CD4-positive, alpha-beta T cell treated with Interleukin-6 at 100 ng/mL for 8 hours (primary cell): ENCODE results near the gene CGB1.
"Not testable (repeated sequence)": the region's sequence is repeated elsewhere in the genome, so short reads cannot be mapped to it uniquely, and the experiment has no call there.

Experiments
- DNase-seq: peaks from one replicate; pipeline ENCODE4 v3.0.0-alpha.2; 2020; ENCODE audit warnings: mixed read lengths, low spot score

The CGB1 gene

DNA sequence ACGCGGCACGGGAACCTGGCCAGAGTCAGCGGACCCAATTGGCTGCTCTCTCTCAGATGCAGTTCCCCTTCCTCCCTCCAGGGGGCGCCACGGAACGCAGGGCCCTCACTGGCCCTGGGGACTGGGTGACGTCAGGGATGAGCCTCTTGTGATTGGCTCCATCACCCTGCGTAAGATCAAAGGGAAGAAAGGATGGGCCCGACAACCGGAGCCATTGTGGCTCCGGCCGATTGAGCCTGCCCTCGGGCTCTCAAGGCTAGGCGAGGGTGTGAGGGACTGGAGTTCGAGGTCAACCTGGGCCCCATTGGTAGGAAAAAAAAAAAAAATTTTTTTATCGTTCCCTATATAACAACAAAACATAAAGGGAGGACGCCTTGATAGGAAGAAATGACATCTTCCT is at the start of gene CGB1:
CGB1 (minus strand) TSS at position 81 of the 400 bp plus-strand sequence. CDS start 184 bp downstream, outside the sequence.
- DNase-seq, result not testable (repeated sequence)

- no peak for DNase-seq
Observed at GRCh38 chr19:49086296-49086695, 49.6 kb upstream of the CGB1 start.

DNA sequence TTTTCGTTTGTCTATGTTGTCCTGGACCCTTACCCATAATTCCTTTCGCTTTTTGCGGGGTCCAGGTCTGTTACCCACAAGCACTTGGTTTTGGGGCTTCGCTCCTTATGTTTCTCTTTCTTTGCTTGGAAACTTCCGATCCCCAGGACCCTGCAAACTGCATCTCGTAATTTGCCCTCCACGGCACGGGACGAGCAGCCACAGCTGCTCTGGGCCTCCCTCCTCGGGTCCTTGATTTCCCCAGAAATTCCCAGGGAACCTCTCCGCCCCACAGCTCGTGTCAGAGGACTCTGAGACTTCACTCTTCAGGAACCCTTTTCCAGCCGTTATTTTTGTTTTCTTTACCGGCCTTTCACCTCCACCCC is 49.2 kb upstream of the CGB1 start:
- no peak for DNase-seq

- peak; percentile 100 for DNase-seq
Observed at GRCh38 chr19:49085020-49085867, 48.5 kb upstream of the CGB1 start, which contains the start of gene SNRNP70. SNRNP70 (plus strand) TSS chr19:49085451; CDS start chr19:49086415, 964 bp downstream.

DNA sequence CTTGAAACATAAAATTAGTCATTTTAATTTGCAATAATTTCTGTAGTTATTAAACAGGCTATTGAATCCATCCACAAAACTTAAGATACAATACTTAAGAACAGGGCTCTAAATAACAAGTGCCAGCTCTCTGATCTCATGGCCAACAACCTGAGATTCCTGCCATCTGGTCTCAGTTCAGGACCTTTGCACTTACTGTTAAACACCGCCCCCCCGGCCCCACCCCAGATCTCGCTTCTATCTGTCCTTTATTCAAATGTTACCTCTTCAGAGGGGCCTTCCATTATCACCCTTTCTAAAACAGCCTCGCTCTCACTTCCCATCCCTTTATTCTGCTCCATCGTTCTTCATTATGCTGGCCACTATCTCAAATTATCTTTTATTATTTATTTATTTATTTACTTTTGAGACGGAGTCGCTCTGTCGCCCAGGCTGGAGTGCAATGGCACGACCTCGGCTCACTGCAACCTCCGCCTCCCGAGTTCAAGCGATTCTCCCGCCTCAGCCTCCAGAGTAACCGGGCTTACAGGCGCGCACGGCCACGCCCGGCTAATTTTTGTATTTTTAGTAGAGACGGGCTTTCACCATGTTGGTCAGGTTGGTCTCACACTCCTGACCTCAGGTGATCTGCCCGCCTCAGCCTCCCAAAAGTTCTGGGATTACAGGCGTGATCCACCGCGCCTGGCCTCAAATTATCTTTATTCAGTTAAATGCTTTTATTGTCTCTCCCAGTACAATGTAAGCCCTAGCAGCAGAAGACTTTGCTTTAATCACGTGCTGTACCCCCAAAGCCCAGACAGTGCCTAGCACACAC is 47.7 kb upstream of the CGB1 start:
- no peak for DNase-seq

DNA sequence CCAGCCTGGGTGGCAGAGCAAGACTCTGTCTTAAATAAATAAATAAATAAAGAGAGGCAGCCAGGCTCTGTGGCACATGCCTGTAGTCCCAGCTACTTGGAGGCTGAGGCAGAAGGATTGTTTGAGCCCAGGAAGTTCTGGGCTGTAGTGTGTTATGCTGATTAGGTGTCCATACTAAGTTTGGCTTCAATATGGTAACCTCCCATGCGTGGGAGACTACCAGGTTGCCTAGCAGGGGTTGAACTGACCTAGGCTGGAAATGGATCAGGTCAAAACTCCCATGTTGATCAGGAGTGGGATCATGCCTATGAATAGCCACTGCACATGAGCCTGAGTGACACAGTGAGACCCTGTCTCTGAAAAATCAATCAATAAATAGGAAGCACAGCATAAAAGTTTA is 44.6 kb upstream of the CGB1 start:
- no peak for DNase-seq

- DNase-seq, result no peak
Observed at GRCh38 chr19:49080392-49080791, 43.7 kb upstream of the CGB1 start.

GRCh38 chr19:49074869-49075268 is 38.2 kb upstream of the CGB1 start:
- not testable (repeated sequence) for DNase-seq

GRCh38 chr19:49073514-49074378 is 37.1 kb upstream of the CGB1 start:
- DNase-seq, result no peak

DNA sequence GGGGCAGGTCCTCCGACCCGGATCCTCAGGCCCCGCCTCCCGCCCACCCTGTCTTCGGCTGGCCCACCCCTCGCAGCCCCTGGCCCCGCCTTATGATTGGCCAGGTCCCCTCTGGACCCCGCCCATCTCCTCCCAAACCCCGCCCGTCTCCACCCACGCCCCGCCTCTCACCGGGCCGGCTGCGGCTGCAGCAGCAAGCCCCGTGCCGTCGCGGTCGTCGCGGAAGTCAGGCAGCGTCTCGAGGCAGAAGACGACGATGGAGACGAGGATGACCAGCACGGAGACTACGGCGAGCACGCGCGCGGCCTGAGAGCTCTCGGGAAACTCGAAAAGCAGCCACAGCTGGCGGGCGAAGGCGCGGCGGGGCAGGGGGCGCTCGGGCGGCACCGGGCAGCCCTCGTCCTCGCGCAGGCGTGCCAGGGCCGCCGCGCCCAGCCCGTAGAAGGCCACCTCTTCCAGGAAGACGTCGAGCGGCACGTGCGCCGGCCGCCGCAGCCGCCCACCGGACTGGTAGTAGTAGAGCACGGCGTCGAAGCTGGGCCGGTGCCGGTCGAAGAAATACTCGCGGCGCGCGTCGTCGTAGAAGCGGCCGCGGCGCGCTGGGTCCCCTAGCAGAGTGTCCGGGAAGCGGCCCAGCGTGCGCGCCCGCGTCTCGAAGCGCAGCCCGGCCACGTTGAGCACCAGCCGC is 35.3 kb upstream of the CGB1 start:
- DNase-seq, result no peak

GRCh38 chr19:49070416-49070815 is 33.7 kb upstream of the CGB1 start:
- DNase-seq, result no peak

GRCh38 chr19:49069026-49069425 is 32.3 kb upstream of the CGB1 start:
- DNase-seq, result no peak

DNA sequence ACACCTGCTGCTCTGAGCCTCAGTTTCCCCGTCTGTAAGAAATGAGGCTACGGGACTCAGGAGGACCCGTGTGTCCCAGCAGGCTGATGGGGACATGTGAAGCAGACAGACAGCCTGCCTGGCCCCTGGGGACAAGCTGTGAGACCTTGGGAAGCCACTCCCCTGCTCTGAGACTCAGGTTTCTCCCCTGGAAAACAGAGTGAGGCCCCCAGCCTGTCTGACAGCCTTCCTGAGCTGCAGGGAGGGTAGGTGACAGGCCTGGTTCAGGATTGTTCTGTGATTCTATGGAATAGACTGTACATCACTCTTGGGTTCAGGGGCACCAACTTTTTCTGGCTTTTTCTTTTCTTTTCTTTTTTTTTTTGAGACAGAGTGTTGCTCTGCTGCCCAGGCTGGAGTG is 30.9 kb upstream of the CGB1 start:
- no peak for DNase-seq

GRCh38 chr19:49065905-49066512 is 29.3 kb upstream of the CGB1 start:
- DNase-seq, result no peak

- no peak for DNase-seq
Observed at GRCh38 chr19:49064768-49065611, 28.3 kb upstream of the CGB1 start, which contains the start of gene NTF4. NTF4 (minus strand) TSS chr19:49064818; CDS start chr19:49061997, 2,821 bp downstream.

DNA sequence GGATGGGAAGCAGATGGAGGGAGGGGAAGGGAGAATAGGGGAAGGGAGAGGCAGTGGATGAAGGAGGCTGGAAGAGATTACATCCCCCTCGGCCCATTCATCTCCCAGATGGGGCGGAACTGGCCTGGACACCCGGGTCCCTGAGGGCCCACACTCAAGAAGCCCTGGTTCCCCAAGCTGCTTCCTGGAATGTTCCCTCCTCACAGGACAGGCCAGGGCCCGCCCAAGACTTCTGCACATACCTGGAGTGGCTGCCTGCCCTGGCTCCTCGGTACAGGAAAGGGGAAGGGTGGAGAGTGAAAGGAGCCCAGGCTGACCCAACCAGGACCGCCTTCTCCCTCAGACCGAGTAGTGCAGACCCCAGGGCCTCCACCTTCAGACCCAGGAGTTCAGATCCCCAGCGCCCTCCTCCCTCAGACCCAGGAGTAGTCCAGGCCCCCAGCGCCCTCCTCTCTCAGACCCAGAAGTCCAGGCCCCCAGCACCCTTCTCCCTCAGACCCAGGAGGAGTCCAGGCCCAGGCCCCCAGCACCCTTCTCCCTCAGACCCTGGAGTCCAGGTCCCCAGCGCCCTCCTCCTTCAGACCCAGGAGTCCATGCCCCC is 27.4 kb upstream of the CGB1 start:
- DNase-seq, result no peak

GRCh38 chr19:49061445-49061844 is 24.8 kb upstream of the CGB1 start:
- no peak for DNase-seq

DNA sequence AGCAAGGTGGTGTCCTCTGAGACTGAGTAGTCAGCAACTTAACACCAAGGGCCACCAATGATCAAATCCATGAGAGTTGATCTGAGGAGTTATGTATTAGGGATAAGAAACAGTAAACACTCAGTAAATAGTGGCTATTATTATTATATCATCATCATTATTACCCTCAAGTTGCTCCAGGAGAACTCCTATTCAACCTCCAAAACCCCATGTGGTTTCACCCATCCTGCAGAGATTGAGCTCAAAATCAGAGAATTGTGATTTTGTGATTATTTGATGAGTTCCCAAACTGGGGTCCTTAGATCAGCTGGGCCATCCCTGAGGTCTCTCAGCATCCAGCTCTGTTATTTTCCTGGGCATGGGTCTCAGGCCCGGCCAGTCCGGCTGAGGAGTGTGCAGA is 24.3 kb upstream of the CGB1 start:
- DNase-seq, result no peak

DNA sequence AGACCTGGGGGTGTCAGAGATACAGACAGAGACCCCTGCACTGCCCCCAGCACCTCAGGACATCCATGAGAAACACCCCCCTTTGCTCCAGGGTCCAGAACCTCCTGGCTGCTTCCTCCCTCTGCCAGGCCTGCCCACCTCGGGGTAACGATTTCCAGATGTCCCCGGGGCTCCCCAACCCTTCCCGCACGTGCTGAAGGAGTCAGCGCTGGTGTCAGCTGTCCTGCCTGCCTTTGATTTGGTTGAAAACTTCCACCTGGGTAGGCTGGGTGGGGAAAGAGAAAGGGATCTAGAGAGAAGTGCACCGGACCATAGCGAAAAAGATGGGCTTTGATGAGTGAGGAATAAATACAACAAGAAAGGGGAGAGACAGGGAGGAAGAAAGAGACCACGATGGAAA is 22.4 kb upstream of the CGB1 start:
- no peak for DNase-seq

DNA sequence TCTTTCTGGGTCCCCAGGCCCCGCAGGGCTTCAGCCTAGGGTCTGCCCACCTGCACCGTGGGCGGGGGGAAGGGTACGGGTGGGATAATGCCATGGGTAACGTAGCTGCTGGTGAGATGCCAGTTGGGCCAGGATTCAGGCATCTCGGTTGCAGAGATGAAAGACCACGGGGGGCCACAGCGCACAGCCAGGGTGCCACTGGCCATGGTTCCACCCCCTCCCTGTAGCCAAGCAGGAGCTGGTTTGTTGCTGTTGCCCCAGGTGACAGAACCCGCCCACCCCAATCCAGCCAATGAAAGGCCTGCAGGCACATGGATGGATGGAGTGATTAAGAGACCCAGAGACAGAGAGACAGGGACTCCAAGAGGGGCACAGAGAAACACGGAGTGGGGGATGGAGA is 21.9 kb upstream of the CGB1 start:
- no peak for DNase-seq
